Measurements from ENCODE around the gene LEMD3.
A peak's percentile ranks its signal among the peaks of the same experiment; 100 is the strongest.

Gene LEMD3

GRCh38 chr12:65229441-65229840, 60.1 kb downstream of the LEMD3 start:
- TF ChIP-seq, protein P1, sequence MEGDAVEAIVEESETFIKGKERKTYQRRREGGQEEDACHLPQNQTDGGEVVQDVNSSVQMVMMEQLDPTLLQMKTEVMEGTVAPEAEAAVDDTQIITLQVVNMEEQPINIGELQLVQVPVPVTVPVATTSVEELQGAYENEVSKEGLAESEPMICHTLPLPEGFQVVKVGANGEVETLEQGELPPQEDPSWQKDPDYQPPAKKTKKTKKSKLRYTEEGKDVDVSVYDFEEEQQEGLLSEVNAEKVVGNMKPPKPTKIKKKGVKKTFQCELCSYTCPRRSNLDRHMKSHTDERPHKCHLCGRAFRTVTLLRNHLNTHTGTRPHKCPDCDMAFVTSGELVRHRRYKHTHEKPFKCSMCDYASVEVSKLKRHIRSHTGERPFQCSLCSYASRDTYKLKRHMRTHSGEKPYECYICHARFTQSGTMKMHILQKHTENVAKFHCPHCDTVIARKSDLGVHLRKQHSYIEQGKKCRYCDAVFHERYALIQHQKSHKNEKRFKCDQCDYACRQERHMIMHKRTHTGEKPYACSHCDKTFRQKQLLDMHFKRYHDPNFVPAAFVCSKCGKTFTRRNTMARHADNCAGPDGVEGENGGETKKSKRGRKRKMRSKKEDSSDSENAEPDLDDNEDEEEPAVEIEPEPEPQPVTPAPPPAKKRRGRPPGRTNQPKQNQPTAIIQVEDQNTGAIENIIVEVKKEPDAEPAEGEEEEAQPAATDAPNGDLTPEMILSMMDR (IDR thresholded peaks at IDR 0.05; ENCODE audit: control insufficient read depth, extremely low read depth, insufficient read depth) = no peak
- peak; percentile 22 for DNase-seq (ENCODE audit: low read depth)
- H3K4me3 ChIP-seq (ENCODE audit: low read depth, low read length) = no peak overlapping the region

- DNase-seq (ENCODE audit: low read depth) = no peak
- TF ChIP-seq, protein P1 (IDR thresholded peaks at IDR 0.05; ENCODE audit: control insufficient read depth, extremely low read depth, insufficient read depth) = peak; percentile 42
These were observed 63.2 kb downstream of the LEMD3 start for GRCh38 chr12:65232476-65233077.

DNA sequence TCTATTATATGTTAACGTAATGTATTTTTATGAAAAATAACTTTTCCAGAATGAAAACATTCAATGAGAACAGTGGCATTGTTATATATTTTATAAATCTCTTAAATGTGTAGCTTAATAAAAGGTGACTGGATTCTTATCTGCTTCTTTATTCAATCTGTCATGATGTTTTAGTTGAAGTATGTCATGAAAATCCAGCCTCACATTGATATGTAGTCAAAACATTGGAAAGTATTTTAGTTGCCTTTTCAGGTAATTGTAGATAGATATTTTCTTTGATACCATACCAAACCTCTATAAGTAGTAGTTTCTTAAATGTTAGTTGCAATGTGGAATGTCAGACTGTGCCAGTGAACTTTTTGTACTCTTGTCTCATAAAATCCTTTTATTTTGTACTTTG, 67.8 kb downstream of the LEMD3 start:
- H3K4me3 ChIP-seq (ENCODE audit: low read depth, low read length) = no peak overlapping the region
- DNase-seq (ENCODE audit: low read depth) = no peak
- TF ChIP-seq, protein P1 (IDR thresholded peaks at IDR 0.05; ENCODE audit: control insufficient read depth, extremely low read depth, insufficient read depth) = no peak

More at GRCh38 chr12:65232476-65233077, 63.2 kb downstream of the LEMD3 start:
- no peak overlapping the region for H3K4me3 ChIP-seq (ENCODE audit: low read depth, low read length)

DNA sequence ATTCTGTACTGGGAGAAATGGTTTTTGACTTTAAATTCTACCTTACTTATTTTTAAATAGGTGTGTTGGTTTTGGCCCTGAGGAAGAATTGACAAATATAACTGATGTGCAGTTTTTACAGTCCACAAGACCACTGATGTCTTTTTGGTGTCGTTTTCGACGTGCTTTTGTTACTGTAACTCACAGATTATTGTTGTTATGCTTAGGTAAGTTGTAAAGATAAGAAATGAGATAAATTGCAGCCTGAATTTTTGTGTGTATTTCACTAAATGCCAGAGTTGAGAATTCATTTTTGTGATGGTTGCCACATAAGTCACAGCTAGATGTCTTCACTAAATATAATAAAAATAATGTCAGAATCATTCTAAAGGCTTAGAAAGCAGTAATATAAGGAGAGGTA, 69.2 kb downstream of the LEMD3 start:
- TF ChIP-seq, protein P1 (IDR thresholded peaks at IDR 0.05; ENCODE audit: control insufficient read depth, extremely low read depth, insufficient read depth) = no peak
- H3K4me3 ChIP-seq (ENCODE audit: low read depth, low read length) = no peak overlapping the region
- no peak for DNase-seq (ENCODE audit: low read depth)

- H3K4me3 ChIP-seq (ENCODE audit: low read depth, low read length) = no peak overlapping the region
- DNase-seq (ENCODE audit: low read depth) = no peak
- TF ChIP-seq, protein P1 (IDR thresholded peaks at IDR 0.05; ENCODE audit: control insufficient read depth, extremely low read depth, insufficient read depth) = no peak
These were observed 79.6 kb downstream of the LEMD3 start for GRCh38 chr12:65248656-65249633.

GRCh38 chr12:65252515-65252914, 83.1 kb downstream of the LEMD3 start:
- no peak overlapping the region for H3K4me3 ChIP-seq (ENCODE audit: low read depth, low read length)
- DNase-seq (ENCODE audit: low read depth) = no peak
- TF ChIP-seq, protein P1 (IDR thresholded peaks at IDR 0.05; ENCODE audit: control insufficient read depth, extremely low read depth, insufficient read depth) = no peak
